ENCODE measurements around the gene ZSCAN4.

DNA sequence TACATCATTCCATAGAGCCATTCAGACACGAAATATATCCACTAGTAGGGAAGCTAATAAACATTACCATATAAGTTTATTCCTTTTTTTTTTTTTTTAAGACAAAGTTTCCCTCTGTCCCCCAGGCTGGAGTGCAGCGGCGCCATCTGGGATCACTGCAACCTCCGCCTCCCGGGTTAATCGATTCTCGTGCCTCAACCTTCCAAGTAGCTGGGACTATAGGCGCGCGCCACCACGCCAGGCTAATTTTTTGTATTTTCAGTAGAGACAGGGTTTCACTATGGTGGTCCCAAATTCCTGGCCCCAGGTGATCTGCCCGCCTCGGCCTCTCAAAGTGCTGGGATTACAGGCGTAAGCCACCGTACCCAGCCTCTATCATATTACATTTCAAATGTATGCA is 40.9 kb downstream of the ZSCAN4 start:
- TF ChIP-seq, protein P1, sequence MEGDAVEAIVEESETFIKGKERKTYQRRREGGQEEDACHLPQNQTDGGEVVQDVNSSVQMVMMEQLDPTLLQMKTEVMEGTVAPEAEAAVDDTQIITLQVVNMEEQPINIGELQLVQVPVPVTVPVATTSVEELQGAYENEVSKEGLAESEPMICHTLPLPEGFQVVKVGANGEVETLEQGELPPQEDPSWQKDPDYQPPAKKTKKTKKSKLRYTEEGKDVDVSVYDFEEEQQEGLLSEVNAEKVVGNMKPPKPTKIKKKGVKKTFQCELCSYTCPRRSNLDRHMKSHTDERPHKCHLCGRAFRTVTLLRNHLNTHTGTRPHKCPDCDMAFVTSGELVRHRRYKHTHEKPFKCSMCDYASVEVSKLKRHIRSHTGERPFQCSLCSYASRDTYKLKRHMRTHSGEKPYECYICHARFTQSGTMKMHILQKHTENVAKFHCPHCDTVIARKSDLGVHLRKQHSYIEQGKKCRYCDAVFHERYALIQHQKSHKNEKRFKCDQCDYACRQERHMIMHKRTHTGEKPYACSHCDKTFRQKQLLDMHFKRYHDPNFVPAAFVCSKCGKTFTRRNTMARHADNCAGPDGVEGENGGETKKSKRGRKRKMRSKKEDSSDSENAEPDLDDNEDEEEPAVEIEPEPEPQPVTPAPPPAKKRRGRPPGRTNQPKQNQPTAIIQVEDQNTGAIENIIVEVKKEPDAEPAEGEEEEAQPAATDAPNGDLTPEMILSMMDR (conservative IDR thresholded peaks at IDR 0.05; ENCODE audit: low read depth, low read length) = no peak
- TF ChIP-seq EZH2 (IDR thresholded peaks at IDR 0.05; ENCODE audit: low read length, unreplicated experiment) = no peak

Measured in PC-3 (cell line).